Glutamatergic neuron (in vitro differentiated cells): ENCODE results near the gene MAVS. TPM values are rescaled to one million over a fixed set of nuclear protein-coding genes. Genes with fewer than 3 reads are reported as not detected.

ENCODE experiments used
- DNase-seq: peaks from one replicate; pipeline ENCODE4 v3.0.0; 2022
- H3K27ac Mint-ChIP-seq: one replicate; pipeline ENCODE4 v1.8.0; 2020; ENCODE audit warnings: mild to moderate bottlenecking, mixed read lengths, inconsistent platforms; ENCODE audit not compliant: unreplicated experiment
- H3K27me3 Mint-ChIP-seq: one replicate; pipeline ENCODE4 v1.8.0; 2020; ENCODE audit warnings: mild to moderate bottlenecking, moderate library complexity, mixed read lengths, inconsistent platforms; ENCODE audit not compliant: unreplicated experiment
- H3K36me3 Mint-ChIP-seq: one replicate; pipeline ENCODE4 v1.8.0; 2020; ENCODE audit warnings: mild to moderate bottlenecking, mixed read lengths, inconsistent platforms; ENCODE audit not compliant: unreplicated experiment
- H3K4me1 Mint-ChIP-seq: one replicate; pipeline ENCODE4 v1.8.0; 2020; ENCODE audit warnings: mild to moderate bottlenecking, low read depth, mixed read lengths, inconsistent platforms; ENCODE audit not compliant: unreplicated experiment
- H3K4me3 Mint-ChIP-seq: one replicate; pipeline ENCODE4 v1.8.0; 2020; ENCODE audit warnings: mild to moderate bottlenecking, mixed read lengths, inconsistent platforms; ENCODE audit not compliant: unreplicated experiment
- H3K9me3 Mint-ChIP-seq: one replicate; pipeline ENCODE4 v1.8.0; 2020; ENCODE audit warnings: mild to moderate bottlenecking, moderate library complexity, mixed read lengths, inconsistent platforms; ENCODE audit not compliant: unreplicated experiment
- total RNA-seq: library from RNA; stranded (reverse); fragmentation: NEBNext Ultra II Directional; extraction: Animal tissue kit (Norgen Biotek cat#: 25700); gene quantifications from one replicate; pipeline ENCODE4 v1.2.1, GENCODE V29; 2021; ENCODE audit not compliant: unreplicated experiment
- TF ChIP-seq, protein P1 (sequence below): fragments of 200-600 bp; sonication (generic); IDR thresholded peaks from one replicate; pipeline ENCODE4 v1.5.0; 2021; ENCODE audit not compliant: partially characterized antibody, unreplicated experiment

MAVS gene
- total RNA-seq, 1 donor from 2014 or later = 25.8 TPM

GRCh38 chr20:3861191-3861590 lies 14.6 kb downstream of the MAVS start:
- TF ChIP-seq, protein P1, sequence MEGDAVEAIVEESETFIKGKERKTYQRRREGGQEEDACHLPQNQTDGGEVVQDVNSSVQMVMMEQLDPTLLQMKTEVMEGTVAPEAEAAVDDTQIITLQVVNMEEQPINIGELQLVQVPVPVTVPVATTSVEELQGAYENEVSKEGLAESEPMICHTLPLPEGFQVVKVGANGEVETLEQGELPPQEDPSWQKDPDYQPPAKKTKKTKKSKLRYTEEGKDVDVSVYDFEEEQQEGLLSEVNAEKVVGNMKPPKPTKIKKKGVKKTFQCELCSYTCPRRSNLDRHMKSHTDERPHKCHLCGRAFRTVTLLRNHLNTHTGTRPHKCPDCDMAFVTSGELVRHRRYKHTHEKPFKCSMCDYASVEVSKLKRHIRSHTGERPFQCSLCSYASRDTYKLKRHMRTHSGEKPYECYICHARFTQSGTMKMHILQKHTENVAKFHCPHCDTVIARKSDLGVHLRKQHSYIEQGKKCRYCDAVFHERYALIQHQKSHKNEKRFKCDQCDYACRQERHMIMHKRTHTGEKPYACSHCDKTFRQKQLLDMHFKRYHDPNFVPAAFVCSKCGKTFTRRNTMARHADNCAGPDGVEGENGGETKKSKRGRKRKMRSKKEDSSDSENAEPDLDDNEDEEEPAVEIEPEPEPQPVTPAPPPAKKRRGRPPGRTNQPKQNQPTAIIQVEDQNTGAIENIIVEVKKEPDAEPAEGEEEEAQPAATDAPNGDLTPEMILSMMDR = no peak
- peaks cover 2% of the 10 kb centered on the region for H3K4me1 Mint-ChIP-seq
- peaks cover 3% of the 10 kb centered on the region for H3K27me3 Mint-ChIP-seq
- H3K9me3 Mint-ChIP-seq = no peaks in the 10 kb centered on the region
- no peak for DNase-seq
- H3K4me3 Mint-ChIP-seq = no peak overlapping the region
- H3K36me3 Mint-ChIP-seq = peaks cover 10% of the 10 kb centered on the region
- no peak overlapping the region for H3K27ac Mint-ChIP-seq

- no peak for DNase-seq
- peaks cover 1% of the 10 kb centered on the region for H3K27me3 Mint-ChIP-seq
- TF ChIP-seq, protein P1 = no peak
- H3K4me3 Mint-ChIP-seq = no peak overlapping the region
- no peak overlapping the region for H3K27ac Mint-ChIP-seq
- peaks cover 10% of the 10 kb centered on the region for H3K36me3 Mint-ChIP-seq
- no peaks in the 10 kb centered on the region for H3K9me3 Mint-ChIP-seq
- peaks cover 2% of the 10 kb centered on the region for H3K4me1 Mint-ChIP-seq
These were observed 15.7 kb downstream of the MAVS start for GRCh38 chr20:3862333-3862732.

- DNase-seq = no peak
- Mint-ChIP-seq H3K4me3 (no peak overlapping the region), H3K9me3 (no peaks in the 10 kb centered on the region), H3K36me3 (peaks cover 10% of the 10 kb centered on the region), H3K4me1 (no peaks in the 10 kb centered on the region), H3K27me3 (no peaks in the 10 kb centered on the region), H3K27ac (no peak overlapping the region)
- TF ChIP-seq, protein P1 = no peak
These were observed 16.7 kb downstream of the MAVS start for GRCh38 chr20:3863317-3863716.

DNA sequence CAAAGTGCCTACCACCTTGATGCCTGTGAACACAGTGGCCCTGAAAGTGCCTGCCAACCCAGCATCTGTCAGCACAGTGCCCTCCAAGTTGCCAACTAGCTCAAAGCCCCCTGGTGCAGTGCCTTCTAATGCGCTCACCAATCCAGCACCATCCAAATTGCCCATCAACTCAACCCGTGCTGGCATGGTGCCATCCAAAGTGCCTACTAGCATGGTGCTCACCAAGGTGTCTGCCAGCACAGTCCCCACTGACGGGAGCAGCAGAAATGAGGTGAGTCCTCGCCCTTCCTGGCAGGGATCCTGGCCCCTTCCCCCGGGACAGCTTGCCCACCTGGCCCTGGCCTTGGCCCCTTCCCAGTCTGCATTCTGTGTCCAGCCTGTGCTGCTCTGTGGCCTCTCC lies 17.9 kb downstream of the MAVS start:
- no peaks in the 10 kb centered on the region for H3K9me3 Mint-ChIP-seq
- no peak overlapping the region for H3K27ac Mint-ChIP-seq
- DNase-seq = no peak
- no peaks in the 10 kb centered on the region for H3K4me1 Mint-ChIP-seq
- H3K27me3 Mint-ChIP-seq = no peaks in the 10 kb centered on the region
- no peak overlapping the region for H3K4me3 Mint-ChIP-seq
- TF ChIP-seq, protein P1 = no peak
- H3K36me3 Mint-ChIP-seq = peaks cover 10% of the 10 kb centered on the region

DNA sequence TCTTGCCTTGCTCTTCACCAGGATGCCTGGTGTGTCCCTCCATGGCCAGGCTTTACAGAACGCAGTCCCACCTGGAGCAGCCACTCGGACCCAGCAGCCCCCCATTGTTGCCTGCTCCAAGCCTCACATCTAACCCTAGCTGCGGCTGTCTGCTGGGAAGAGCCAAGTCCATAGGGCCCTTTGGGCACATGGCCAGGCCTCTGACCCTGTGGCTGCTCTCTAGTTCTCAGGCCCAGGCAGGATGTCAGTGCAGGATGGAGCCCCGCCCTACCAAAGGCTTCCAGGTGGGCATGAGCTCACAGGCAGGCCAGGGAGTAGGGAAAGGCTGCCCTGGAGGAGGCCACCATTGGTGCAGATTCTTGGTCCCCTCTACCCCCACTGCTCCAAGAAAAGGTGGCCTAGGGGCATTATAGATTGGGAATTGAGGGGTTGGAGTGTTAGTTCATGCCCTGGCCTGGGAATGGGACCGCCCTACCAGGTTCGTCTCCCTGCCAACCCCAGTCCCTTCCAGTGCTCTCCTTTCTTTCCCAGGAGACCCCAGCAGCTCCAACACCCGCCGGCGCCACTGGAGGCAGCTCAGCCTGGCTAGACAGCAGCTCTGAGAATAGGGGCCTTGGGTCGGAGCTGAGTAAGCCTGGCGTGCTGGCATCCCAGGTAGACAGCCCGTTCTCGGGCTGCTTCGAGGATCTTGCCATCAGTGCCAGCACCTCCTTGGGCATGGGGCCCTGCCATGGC lies 18.7 kb downstream of the MAVS start:
- TF ChIP-seq, protein P1 = no peak
- H3K4me1 Mint-ChIP-seq = no peaks in the 10 kb centered on the region
- DNase-seq = no peak
- H3K27ac Mint-ChIP-seq = no peak overlapping the region
- H3K4me3 Mint-ChIP-seq = no peak overlapping the region
- no peaks in the 10 kb centered on the region for H3K9me3 Mint-ChIP-seq
- H3K36me3 Mint-ChIP-seq = peaks cover 10% of the 10 kb centered on the region
- no peaks in the 10 kb centered on the region for H3K27me3 Mint-ChIP-seq
